Measurements from ENCODE around the gene TP53I3. TPM values are rescaled to one million over a fixed set of nuclear protein-coding genes. Genes with fewer than 3 reads are reported as not detected.

TP53I3 gene
- total RNA-seq, 3 donors from 2014 or later = 19.2 to 24.3 (median 19.6) TPM

DNA sequence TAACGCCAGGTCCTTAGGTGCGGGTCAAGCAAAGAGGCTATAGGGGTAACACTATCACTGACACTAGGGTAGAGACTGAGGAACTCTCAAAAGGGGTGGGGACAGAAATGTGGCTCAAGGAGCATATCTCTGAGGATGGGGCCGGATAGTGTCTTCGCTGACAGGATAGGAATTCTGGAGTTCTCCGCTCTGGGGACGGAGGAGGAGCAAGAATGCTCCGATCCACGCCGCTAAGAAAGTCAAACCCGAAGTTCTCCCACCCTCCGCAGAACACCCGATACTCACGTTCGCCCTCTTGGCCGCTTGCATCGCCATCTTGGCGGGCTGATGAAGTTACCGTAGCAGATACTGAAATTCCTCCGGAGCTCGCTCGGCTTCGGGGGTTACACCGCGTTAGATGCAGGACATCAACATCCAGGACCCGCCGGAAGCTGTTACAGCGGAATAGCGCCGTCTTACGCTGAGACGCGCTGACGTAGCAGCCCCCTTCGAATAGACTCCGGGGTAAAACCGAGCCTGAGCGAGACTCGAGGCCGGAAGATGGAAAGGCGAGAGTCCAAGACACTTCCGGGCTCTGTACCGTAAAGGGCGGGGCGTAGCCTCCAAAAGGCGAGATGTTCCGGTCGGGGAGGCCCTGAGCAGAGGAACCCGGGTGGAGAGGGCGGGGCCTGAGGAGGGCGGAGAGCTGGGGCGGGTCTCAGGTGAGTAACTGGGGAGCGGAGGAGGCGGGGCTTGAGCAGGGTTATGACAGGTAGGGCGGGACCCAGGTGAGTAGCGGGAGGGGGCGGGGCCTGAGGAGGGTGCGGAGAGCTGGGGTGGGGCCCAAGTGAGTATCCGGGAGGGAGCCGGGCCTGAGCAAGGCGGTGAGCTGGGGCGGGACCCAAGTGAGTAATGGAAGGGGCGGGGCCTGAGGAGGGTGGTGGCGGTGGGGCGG, 8.5 kb downstream of the TP53I3 start, which contains the start of gene SF3B6:
Gene SF3B6, minus strand, starts transcription at position 412 of the 934 bp plus-strand sequence. Its CDS starts 97 bp downstream, at position 315.
- no peaks in the 10 kb centered on the region for H3K36me3 ChIP-seq
- intact Hi-C loops (cut with DNase I; ENCODE audit: low total_unique reads) = no loop called here

DNA sequence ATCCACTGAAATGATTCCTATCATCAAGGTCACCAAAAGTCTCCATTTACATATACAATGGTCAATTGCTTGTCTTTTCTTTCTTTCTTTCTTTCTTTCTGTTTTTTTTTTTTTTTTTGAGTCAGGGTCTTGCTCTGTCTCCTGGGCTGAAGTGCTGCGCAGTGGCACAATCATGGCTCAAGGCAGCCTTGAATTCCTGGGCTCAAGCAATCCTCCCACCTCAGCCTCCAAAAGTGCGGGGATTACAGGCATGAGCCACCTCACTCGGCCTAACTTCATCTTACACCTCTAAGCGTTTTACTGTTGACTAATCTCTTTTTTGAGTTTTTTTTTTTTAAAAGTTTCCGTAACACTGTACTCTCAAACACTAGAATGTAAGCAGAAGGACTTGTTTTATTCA, 9.4 kb downstream of the TP53I3 start:
- no peaks in the 10 kb centered on the region for H3K9me3 ChIP-seq
- peak overlapping the region in 1 of 2 donors; percentile 97 for H3K27ac ChIP-seq
- peak overlapping the region; percentile 74 to 90 (median 89) for H3K4me3 ChIP-seq
- no peak for DNase-seq (ENCODE audit: low spot score in 2 of 2)
- H3K4me1 ChIP-seq = no peaks in the 10 kb centered on the region
- intact Hi-C loops (cut with DNase I; ENCODE audit: low total_unique reads) = no loop called here
- TF ChIP-seq, protein P1, sequence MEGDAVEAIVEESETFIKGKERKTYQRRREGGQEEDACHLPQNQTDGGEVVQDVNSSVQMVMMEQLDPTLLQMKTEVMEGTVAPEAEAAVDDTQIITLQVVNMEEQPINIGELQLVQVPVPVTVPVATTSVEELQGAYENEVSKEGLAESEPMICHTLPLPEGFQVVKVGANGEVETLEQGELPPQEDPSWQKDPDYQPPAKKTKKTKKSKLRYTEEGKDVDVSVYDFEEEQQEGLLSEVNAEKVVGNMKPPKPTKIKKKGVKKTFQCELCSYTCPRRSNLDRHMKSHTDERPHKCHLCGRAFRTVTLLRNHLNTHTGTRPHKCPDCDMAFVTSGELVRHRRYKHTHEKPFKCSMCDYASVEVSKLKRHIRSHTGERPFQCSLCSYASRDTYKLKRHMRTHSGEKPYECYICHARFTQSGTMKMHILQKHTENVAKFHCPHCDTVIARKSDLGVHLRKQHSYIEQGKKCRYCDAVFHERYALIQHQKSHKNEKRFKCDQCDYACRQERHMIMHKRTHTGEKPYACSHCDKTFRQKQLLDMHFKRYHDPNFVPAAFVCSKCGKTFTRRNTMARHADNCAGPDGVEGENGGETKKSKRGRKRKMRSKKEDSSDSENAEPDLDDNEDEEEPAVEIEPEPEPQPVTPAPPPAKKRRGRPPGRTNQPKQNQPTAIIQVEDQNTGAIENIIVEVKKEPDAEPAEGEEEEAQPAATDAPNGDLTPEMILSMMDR (IDR thresholded peaks at IDR 0.05) = no peak
- TF ChIP-seq POLR2AphosphoS5 (IDR thresholded peaks at IDR 0.05) = no peak
- no peaks in the 10 kb centered on the region for H3K27me3 ChIP-seq
- H3K36me3 ChIP-seq = no peaks in the 10 kb centered on the region

More for the DNA sequence above, 8.5 kb downstream of the TP53I3 start, which contains the start of gene SF3B6:
- TF ChIP-seq POLR2A (IDR thresholded peaks at IDR 0.05) = peak; percentile 78
- TF ChIP-seq POLR2AphosphoS5 (IDR thresholded peaks at IDR 0.05) = peak; percentile 94 to 98 (median 95)
- TF ChIP-seq, protein P1 (IDR thresholded peaks at IDR 0.05) = no peak
- peak within 1 kb of the TSS; percentile 97 to 99 for H3K27ac ChIP-seq
- H3K27me3 ChIP-seq = no peaks in the 10 kb centered on the region
- H3K4me3 ChIP-seq = peak within 1 kb of the TSS; percentile 74 to 90 (median 89)
- H3K9me3 ChIP-seq = no peaks in the 10 kb centered on the region
- DNase-seq (ENCODE audit: low spot score in 2 of 2) = peak; percentile 100
- H3K4me1 ChIP-seq = no peaks in the 10 kb centered on the region

DNA sequence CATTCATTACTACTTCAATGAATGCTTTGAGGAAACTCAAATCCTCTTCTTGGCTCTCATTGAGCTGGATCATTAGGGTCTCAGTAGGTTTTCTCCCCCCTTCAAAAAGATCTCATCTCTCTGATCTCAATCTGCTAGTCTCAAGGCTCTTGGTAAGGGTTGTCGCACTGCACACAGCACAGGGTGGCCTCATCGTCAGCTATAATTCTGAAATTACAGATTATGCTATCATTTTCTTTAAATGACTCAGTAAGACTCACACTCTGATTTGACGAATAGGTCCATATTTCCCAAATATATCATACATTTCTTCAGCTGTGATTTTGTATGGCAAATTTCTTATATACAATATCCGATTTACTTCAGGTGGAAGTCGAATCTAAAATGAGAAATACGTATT, 10.8 kb downstream of the TP53I3 start:
- intact Hi-C loops (cut with DNase I; ENCODE audit: low total_unique reads) = no loop called here
- no peak for TF ChIP-seq POLR2AphosphoS5 (IDR thresholded peaks at IDR 0.05)
- TF ChIP-seq POLR2A (IDR thresholded peaks at IDR 0.05) = no peak
- TF ChIP-seq, protein P1 (IDR thresholded peaks at IDR 0.05) = no peak
- no peak for DNase-seq (ENCODE audit: low spot score in 2 of 2)
- Histone ChIP-seq H3K9me3 (no peaks in the 10 kb centered on the region), H3K27me3 (no peaks in the 10 kb centered on the region), H3K36me3 (no peaks in the 10 kb centered on the region), H3K4me1 (no peaks in the 10 kb centered on the region), H3K27ac (no peak overlapping the region), H3K4me3 (no peak overlapping the region)

DNA sequence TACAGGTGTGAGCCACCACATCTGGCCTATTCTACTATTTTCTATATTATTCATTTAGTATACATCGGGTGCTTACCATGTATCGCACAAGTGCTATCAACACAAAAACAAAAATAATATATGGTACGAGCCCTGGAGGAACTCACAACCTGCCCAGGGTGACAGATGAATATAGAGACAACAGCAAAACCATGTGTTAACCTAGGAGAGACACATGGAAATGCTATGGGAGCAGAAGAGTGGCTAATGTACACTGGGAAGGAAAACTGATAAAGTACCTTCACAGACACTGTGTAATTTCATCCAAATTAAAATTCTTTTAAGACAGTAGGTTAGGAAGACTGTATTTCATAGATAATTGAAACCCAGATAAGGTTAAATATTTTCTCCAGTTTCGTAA, 12.4 kb downstream of the TP53I3 start:
- no peak for TF ChIP-seq POLR2A (IDR thresholded peaks at IDR 0.05)
- TF ChIP-seq, protein P1 (IDR thresholded peaks at IDR 0.05) = no peak
- TF ChIP-seq POLR2AphosphoS5 (IDR thresholded peaks at IDR 0.05) = no peak
- Histone ChIP-seq H3K4me3 (no peak overlapping the region), H3K27ac (no peak overlapping the region), H3K9me3 (no peaks in the 10 kb centered on the region), H3K36me3 (no peaks in the 10 kb centered on the region), H3K4me1 (no peaks in the 10 kb centered on the region), H3K27me3 (no peaks in the 10 kb centered on the region)
- intact Hi-C loops (cut with DNase I; ENCODE audit: low total_unique reads) = no loop called here
- no peak for DNase-seq (ENCODE audit: low spot score in 2 of 2)

DNA sequence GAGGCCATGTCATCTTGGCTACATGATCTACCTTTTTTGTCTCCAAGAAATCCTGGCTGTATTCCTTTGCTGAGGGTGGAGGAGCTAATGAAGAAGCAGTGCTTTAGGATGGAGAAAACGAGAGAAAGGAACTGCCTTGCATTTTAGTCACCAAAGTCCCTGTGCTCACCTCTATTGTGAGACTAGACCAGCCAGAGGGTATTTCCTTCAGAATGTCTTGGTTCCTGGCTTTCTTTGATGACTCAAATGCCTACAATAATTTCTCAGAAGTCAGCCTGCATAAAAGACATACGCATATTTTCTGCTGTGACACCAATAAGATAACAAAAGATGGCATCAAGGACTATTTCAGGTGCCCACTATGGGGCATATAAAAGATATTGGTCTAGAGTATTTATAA, 19.3 kb downstream of the TP53I3 start:
- no peaks in the 10 kb centered on the region for H3K27me3 ChIP-seq
- no peaks in the 10 kb centered on the region for H3K9me3 ChIP-seq
- no peak overlapping the region for H3K27ac ChIP-seq
- H3K36me3 ChIP-seq = no peaks in the 10 kb centered on the region
- no peak overlapping the region for H3K4me3 ChIP-seq
- DNase-seq (ENCODE audit: low spot score in 2 of 2) = no peak
- intact Hi-C loops (cut with DNase I; ENCODE audit: low total_unique reads) = no loop called here
- no peak for TF ChIP-seq POLR2A (IDR thresholded peaks at IDR 0.05)
- TF ChIP-seq, protein P1 (IDR thresholded peaks at IDR 0.05) = no peak
- no peak for TF ChIP-seq POLR2AphosphoS5 (IDR thresholded peaks at IDR 0.05)
- H3K4me1 ChIP-seq = no peaks in the 10 kb centered on the region

Measured in breast epithelium (tissue), 4 donors.